ENCODE data around the gene SPATA9.

DNA sequence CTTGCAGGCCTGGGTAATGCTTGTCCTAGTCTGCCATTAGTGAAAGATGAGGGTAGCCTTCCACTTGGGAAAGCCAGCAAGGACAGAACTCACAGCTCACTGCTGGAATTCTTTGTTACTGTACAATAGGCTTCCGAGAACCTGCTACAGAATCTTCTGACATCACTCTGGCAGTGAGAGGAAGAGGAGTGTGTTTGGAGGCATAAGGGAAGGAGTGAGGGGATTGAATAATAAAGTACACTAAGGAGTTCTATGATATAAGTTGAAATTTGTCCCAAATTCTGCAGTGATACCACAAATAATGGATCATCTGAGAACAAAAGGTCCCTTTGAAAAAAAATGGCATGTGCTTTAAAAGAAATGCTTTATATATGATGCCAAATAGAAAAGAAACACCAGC, at the start of gene SPATA9:
- TF ChIP-seq POLR2AphosphoS5 (IDR thresholded peaks at IDR 0.05) (no peak), CTCF (IDR thresholded peaks at IDR 0.05) (no peak)

Data from upper lobe of left lung (tissue), 4 donors.